ENCODE measurements around the gene CHRNE.

DNA sequence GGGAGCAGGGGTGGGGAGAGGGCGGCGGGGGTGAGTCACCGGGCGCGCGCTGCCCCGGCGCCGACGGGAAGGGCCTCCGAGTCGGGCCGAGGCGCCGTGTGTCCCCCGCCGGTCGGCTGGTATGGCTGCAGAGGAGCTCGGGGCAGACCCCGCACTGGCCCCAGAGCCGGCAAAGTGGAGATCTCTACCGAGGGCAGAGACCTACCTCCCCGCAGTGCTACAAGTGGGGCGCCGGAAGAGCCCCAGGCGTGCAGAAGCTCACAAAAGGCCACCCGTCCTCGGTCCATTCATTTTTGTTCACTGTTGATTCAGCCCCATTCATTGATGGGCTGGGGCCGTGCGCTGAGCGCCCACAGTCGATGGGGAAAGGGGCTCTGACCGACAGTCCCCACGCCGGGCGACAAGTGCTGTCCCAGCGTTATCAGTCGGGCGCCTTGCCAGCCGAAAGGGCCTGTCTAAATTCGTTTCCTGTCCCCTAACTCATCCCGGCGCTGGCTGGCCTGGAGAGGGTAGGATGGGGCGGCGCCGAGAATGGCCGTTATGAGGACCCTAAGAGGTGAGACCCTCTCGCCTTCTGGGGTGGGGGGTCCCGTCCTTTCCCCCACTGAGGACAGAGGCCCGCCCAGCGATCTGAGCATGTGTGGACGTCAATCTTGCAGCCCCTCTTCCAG is 47.3 kb upstream of the CHRNE start:
- TF ChIP-seq, protein P1, sequence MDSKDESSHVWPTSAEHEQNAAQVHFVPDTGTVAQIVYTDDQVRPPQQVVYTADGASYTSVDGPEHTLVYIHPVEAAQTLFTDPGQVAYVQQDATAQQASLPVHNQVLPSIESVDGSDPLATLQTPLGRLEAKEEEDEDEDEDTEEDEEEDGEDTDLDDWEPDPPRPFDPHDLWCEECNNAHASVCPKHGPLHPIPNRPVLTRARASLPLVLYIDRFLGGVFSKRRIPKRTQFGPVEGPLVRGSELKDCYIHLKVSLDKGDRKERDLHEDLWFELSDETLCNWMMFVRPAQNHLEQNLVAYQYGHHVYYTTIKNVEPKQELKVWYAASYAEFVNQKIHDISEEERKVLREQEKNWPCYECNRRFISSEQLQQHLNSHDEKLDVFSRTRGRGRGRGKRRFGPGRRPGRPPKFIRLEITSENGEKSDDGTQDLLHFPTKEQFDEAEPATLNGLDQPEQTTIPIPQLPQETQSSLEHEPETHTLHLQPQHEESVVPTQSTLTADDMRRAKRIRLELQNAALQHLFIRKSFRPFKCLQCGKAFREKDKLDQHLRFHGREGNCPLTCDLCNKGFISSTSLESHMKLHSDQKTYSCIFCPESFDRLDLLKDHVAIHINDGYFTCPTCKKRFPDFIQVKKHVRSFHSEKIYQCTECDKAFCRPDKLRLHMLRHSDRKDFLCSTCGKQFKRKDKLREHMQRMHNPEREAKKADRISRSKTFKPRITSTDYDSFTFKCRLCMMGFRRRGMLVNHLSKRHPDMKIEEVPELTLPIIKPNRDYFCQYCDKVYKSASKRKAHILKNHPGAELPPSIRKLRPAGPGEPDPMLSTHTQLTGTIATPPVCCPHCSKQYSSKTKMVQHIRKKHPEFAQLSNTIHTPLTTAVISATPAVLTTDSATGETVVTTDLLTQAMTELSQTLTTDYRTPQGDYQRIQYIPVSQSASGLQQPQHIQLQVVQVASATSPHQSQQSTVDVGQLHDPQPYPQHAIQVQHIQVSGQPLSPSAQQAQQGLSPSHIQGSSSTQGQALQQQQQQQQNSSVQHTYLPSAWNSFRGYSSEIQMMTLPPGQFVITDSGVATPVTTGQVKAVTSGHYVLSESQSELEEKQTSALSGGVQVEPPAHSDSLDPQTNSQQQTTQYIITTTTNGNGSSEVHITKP (CRISPR knock-in tag; IDR thresholded peaks at IDR 0.05; ENCODE audit: low read depth): no peak
- TF ChIP-seq YY1 (IDR thresholded peaks at IDR 0.05; ENCODE audit: insufficient read depth, insufficient replicate concordance, low read depth, low read length) (peak; percentile 4), ZNF362 (CRISPR knock-in tag; IDR thresholded peaks at IDR 0.05; ENCODE audit: borderline replicate concordance) (no peak), BHLHE40 (IDR thresholded peaks at IDR 0.05; ENCODE audit: low read length) (no peak), SRSF1 (optimal IDR thresholded peaks at IDR 0.05; ENCODE audit: low read depth, low read length) (no peak), MXI1 (IDR thresholded peaks at IDR 0.05; ENCODE audit: borderline replicate concordance, low read depth, low read length) (0 out of 3 replicates have a peak, but pooled peaks have one; percentile 2), ZNF550 (CRISPR knock-in tag; IDR thresholded peaks at IDR 0.05; ENCODE audit: borderline replicate concordance) (no peak)
- TF ChIP-seq, protein P2, sequence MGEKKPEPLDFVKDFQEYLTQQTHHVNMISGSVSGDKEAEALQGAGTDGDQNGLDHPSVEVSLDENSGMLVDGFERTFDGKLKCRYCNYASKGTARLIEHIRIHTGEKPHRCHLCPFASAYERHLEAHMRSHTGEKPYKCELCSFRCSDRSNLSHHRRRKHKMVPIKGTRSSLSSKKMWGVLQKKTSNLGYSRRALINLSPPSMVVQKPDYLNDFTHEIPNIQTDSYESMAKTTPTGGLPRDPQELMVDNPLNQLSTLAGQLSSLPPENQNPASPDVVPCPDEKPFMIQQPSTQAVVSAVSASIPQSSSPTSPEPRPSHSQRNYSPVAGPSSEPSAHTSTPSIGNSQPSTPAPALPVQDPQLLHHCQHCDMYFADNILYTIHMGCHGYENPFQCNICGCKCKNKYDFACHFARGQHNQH (CRISPR knock-in tag; IDR thresholded peaks at IDR 0.05): 0 out of 2 replicates have a peak, but pooled peaks have one; percentile 52
